ENCODE data around the gene MFSD11.
A peak's percentile ranks its signal among the peaks of the same experiment; 100 is the strongest.
"Not testable (repeated sequence)": the region's sequence is repeated elsewhere in the genome, so short reads cannot be mapped to it uniquely, and the experiment has no call there.

Gene MFSD11

DNA sequence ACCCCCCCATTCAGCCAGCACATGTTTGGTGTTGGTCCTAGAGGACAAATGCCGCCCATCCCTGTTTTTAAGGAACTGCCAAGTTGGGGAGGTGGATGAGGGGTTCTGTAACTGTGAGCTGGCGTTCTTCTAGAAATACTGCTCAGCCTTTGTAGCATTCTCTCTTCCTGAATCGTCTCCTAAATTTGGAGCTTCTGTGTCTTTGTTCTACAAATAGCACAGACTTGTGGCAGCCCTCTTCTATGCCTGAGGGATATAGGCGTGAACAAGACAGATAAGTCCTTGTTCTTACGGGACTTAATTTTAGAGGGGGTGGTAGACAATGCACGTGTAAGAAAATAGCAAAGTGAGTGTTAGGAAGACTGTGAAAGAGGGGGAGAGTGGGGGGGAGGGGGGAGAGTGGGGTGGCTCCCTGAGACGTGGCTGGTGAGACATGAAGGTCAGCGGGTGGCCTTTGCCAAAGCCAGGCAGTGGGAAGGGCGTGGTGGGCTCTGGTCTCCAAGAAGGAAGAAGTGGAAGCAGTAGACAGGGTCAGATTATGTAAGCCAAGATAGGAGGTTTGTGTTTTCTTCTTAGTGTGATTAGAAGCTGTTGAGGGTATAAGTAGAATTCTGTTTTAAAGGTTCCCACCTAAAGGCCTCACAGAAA, 9.9 kb downstream of the MFSD11 start:
- no peak for DNase-seq (ENCODE audit: low read depth)

DNA sequence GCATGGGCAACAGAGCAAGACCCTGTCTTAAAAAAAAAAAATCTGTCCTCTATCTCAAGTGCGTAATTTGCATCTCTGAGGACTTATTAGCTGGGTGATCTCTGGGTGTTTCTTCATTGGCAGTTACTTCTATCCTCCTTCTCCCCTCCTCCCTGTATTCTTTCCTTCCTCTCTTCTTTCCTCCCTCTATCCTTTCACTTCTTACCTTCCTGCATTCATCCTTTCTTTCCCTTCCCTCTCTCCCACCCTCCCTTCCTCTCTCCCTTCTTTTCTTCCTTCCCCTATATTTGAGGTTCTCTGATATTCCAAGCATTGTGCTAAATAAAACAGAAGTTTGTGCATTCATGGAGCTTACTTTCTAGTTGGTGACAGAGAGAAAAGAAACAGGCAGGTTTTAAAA, 10.7 kb downstream of the MFSD11 start:
- no peak for DNase-seq (ENCODE audit: low read depth)

DNA sequence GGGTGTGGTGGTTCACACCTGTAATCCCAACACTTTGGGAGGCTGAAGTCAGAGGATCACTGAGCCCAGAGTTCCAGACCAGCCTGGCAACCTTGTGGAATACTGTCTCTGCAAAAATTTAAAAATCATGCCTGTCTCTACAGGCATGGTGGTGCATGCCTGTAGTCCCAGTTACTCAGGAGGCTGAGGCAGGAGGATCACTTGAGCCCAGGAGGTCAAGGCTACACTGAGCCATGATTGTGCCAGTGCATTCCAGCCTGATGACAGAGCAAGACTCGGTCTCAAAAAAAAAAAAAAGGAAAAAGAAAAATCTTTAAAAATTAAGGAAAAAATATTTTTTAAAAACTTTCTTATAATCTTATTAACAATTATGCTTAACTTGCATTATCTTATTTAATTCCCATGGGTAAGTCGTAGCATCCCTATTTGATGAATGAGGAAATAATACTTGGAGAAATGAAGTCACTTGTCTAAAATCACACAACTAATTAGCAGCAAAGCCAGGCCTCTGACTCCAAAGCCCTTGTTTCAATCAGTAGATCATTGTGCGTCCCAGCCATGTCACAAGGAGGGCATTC, 13.6 kb downstream of the MFSD11 start:
- no peak for DNase-seq (ENCODE audit: low read depth)

DNA sequence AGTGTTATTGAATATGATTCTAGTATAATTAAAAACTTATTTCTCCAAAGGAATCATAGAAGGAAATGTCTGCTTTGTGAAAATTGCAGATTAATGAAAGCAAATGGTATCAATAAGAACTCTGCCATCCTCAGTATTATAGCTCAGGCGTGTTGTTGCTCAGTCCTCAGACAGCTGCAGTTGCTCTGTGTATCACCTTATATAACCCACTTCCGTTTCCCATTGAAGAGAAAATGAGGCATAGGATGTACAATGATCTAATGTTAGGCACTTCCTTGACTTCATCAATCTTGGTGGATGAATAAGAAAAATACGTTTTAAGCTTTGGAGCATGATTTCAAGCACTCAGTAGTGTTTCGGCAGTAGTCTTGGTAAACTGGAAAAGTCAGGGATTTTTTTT, 14.1 kb downstream of the MFSD11 start:
- no peak for DNase-seq (ENCODE audit: low read depth)

DNA sequence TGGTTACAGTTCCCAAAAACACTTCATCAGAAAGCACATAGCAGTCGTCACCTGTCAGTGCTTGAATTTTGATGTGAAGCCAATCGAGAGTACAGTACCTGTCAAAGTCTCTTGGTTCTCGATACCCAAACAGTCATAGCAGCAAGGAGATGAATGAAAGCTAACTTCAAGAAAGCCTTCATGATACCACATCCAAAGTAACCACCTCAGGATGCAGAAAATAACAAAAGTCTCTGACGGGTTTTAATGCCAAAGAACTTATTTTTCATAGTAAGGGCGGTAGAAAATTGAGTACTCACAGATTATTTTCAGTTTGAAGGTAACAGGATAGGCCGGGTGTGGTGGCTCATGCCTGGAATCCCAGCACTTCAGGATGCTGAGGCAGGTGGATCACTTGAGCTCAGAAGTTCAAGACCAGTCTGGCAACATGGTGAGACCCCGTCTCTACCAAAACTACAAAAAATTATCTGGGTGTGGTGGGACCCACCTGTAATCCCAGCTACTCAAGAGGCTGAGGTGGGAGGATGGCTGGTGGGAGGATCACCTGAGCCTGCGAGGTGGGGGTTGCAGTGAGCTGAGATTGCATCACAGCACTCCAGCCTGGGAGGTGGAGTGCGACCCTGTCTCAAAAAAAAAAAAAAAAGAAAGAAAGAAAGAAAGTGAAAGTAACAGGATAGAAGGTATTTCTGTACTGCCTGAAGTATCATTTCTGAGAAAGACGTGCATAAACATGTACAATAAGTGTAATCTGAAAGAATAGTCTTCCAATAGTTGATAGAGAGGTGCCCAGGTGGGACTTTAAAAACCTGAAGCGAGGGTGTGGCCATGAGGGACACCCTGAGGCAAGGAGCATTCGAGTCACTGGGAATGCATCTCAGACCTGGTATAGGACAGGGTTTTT, 15.4 kb downstream of the MFSD11 start:
- DNase-seq (ENCODE audit: low read depth), result no peak

DNA sequence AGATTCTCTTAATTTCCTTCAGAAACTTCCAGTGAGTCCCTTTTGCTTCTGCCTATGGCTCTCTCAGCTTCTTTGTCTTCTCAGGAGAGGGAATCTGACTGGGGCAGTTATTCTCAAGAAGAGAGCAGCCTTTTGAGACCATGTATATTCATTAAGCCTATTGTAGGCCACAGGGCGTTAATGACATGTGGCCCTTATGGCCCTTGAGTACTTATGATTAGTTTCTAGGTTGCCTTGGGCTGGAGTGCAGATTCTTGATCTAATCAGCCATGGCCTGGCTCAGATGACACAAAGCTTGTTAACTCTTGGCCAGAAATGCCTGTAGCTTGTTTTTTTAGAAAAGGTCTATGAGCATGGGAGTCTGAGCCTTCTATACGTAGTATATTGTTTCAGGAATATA, 17.4 kb downstream of the MFSD11 start:
- DNase-seq (ENCODE audit: low read depth), result no peak

DNA sequence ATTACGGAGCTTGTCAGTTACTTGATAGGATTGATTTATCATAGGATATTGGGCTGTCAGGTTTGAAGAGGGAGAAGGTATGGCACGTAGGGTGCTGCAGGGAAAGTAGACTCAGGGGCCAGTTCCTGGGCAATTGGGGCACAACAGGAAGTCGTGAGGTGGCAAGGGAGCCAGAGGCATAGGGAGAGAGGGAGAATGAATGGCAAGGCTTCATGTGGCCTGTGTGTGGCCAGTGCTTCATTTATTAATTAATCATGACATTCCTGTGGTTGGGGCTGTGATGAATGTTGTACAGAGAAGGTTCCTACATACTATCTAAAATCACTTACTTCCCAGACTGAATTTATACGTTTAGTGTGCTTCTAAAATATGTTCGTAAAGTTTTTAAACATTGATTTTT, 19.3 kb downstream of the MFSD11 start:
- DNase-seq (ENCODE audit: low read depth), result no peak

DNA sequence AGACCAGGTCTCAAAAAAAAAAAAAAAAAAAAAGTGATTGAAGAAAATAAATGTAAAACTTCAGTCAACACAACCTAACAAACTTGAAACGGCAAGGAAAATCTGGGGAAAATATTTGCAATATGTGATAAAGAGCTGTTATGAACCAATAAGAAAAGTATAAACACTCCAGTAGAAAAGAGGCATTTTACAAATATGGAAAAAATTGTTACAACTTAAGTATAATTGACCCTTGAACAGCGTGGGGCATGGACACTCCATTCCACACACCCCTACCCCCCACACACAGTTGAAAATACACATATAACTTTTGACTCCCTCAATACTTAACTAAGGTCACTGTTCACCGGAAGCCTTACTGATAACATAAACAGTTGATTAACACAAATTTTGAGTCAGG, 20.7 kb downstream of the MFSD11 start:
- no peak for DNase-seq (ENCODE audit: low read depth)

DNA sequence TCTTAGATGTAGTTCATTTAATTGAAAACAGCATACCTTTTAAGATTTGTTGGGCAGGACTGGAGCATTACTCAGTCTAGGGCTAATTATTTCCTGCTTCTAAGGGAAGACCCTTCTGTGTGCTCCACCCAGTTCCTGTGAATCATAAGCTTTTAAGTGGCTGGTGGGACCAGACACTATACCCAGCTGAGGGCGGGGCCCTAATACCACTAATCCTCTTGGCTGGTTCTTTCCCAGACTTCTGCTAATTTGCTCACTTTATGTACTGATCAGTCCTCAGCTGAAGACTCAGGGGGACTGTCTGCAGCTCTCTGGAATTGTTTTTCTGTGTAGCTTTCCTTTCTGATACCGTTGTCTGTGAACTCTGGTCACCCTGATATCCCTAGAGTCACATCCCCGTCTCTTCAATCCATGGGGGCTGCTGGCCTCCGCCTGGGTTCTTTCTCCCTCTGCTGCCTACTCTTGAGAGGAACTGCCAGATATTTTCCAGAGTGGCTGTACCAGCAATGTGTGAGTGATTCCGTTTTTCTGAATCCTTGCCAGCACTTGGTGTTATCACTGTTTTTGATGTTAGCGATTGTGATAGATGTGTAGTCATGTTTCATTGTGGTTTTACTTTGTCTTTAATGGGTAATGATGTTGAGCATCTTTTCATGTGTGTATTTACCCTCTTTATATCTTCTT, 35.1 kb downstream of the MFSD11 start:
- peak; percentile 95 for DNase-seq (ENCODE audit: low read depth)

DNA sequence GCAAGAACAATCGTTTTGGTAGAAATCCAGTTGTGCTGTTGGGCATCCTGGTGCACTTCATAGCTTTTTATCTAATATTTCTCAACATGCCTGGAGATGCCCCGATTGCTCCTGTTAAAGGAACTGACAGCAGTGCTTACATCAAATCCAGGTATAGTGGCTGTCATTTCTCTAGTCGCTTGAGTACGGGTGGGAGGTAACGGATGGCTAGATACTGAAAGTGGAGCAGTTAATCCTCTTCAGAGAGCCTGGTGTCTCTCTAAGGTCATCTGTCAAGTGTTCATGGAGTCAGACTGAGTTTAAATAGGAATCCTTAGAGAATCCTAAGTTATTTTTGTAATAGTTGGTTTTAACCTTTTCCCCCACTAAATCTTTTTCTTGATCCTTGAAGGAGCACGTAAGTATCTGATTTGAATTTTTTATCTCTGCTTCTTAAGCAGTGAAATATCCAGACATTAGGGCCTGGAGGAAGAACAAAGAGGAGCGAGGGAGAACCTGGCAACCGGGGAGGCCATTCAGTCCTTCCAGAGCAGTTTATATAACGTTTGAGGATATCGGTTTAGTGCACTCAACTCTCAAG, 37.2 kb downstream of the MFSD11 start:
- no peak for DNase-seq (ENCODE audit: low read depth)

DNA sequence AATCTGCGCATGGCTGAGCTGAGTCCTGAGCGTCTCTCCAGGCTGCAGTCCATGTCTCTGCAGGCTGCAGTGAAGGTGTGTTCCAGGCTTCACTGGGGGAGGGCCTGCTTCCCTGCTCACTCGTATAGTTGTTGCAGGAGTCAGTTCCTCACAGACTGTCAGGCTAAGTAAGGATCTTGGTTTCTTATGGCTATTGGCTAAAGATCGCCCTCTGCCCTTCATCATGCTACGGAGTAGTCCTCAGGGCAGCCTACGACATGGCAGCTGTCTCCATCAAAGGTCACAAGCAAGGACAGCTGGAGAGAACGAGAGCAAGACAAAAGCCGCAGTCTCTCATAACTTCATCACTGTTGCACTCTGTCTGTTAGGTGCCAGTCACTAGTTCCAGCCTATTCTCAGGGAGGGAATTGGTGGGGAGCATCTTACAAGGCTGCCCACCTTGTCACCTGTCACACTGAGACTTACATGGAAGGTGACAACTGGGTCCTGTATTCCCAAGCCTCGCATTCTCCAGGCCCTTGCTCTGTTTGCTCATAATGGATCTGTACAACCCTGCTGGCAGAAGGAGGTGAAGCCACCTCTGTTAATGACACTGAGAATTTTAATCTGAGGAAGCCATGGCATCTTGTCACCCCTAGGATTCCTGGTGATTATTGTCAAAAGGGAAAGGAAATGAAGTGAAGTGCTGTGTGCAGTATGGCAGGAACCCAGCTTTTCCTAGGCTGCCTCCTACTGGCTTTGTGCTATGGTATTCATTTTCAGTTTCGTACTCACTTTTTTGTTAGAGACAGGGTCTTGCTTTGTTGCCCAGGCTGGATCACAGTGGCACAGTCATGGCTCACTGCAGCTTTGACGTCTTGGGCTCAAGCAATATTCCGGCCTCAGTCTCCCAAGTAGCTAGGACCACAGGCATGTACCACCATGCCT, 43.4 kb downstream of the MFSD11 start:
- no peak for DNase-seq (ENCODE audit: low read depth)

DNA sequence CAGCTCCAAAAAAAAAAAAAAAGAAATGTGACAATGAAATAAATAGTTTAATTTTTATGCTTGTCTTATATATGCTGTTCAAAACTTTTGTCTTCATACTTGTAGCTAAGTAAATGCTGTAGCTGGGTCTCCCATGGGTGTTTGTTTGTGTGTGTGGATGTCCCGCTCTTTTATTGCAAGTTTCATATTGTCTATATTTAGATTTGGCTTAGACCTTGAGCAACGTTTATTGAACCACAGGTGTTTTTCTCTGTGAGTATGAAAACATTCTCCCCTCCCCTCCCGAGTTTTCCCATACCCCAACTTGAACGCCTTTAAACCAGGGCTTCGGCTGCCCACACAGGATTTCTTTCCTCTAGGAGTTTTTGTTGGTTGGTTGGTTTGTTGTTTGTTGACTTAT, 45.2 kb downstream of the MFSD11 start:
- DNase-seq (ENCODE audit: low read depth), result no peak

DNA sequence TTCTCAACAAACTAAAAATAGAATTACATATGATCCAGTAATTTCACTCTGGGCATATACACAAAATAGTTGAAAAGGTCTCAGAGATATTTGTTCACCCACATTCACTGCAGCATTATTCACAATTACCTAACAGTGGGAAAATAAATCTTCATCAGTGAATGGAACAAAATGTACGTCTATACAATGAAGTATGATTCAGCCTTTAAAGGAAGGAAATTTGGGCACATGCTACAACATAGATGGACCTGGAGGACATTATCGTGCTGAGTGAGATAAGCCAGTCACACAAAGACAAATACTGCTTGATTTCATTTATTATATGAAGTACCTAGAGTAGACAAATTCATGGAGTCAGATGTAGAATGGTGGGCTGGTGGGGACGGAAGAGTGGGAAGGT, 47.0 kb downstream of the MFSD11 start:
- DNase-seq (ENCODE audit: low read depth), result no peak

DNA sequence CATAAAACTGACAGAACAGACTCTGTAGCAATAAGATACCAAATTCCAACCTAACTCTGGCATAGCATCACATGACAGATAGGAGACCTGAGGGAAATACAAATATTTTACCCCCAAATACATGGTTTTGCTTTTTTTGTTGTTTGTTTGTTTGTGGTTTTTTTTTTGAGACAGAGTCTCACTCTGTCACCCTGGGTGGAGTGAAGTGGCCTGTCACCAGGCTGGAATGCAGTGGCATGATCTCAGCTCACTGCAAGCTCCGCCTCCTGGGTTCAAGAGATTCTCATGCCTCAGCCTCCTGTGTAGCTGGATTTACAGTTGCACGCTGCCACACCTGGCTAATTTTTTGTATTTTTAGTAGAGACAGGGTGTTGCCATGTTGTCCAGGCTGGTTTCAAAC, 49.9 kb downstream of the MFSD11 start:
- not testable (repeated sequence) for DNase-seq (ENCODE audit: low read depth)

DNA sequence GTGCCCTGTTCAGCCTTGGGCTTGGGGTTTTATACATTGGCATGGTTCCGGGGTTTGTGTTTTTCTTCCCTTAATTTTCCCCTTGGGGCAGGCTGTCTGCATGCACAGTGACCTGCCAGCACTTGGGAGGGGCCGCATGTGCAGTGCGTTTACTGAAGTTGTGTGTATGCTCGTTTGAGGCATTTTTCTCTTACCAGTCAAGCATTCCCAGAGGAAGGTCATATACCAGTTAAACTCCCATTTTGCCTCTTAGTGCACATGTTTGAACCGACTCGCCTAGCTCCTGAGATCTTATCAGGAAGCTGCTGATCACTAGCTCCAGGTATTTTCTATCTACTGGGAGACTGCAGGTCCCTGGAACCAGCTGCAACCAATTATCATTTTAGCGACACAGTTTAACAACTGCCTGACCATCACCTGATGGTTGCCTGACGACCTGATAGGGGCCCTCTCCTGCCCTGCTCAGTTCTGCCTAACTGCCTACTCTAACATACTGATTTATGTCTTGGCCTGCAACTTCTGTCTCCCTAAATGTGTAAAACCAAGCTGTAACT, 51.4 kb downstream of the MFSD11 start:
- DNase-seq (ENCODE audit: low read depth), result no peak

DNA sequence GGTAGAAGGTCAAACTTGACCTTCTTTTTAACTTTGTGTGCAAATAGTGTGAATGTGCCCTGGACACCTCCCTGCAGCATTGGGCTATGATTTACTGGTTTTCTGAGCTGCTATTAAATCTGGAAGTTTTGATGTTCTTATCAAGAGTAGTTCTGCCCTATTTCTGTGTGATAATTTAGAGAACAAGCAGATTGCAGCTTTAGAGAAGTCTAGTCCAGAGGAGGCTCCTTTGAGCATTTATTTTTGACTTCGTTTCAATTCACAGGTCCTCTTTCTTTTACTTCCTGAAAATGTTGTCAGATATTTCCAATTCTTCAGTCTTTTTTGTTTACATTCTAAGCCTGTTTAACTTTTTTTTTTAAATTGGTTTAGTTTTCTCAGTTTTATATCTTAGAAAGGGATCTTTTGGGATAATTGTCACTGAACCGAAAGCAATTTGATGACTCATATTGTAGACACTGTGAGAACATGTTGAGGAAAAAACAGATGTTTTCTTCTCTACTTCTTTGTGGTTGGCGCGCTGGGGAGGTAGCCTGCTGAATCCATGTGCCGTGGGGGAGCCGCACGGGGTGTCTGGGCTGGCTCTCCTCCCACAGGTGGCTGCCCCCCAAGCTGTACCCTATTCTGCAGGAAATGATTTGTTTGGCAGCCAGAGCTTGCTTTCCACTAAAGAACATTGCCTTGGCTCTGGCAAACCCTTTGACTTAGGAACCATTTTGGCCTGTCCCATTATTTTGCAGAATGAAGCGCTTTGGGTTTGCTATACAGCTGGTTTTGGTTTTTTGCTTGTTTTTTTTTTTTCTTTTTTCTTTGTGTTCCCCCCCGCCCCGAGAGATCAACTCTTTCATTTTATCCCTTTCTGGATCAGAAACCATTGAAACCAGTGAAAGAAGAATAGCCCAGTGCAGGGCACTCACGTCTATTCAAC, 53.4 kb downstream of the MFSD11 start:
- DNase-seq (ENCODE audit: low read depth), result peak; percentile 73

DNA sequence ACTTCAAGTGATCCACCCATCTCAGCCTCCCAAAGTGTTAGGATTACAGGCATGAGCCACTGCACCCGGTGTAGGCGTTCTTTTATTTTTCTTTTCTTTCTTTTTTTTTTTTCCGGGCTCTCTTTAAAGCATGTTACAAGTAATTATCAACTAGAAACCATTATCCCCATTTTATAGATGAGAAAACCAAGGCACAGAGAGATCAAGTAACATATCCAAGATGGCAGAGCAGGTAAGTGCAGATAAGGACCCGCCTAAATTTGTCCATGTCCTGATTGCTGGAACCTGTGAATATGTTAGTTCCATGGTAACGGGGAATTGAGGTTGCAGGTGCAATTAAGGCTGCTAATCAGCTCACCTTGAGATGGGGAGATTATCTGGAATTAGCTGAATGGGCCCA, 54.4 kb downstream of the MFSD11 start:
- no peak for DNase-seq (ENCODE audit: low read depth)

DNA sequence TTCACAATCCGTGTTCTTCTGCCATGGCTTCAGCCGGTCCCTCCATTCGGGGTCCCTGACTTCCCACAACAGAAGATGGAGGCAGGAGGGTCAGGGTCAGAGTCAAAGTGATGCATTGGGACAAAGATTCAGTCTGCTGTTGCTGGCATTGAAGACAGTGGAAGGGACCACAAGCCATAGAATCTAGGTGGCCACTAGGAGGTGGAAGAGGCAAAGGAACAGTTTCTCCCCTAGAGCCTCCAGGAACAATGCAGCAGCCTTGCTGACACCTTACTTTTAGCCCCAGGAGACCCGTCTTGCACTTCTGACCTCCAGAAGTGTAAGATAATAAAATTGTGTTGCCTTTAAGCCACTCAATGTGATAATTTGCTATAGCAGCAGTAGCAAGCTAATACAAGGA, 55.9 kb downstream of the MFSD11 start:
- DNase-seq (ENCODE audit: low read depth), result peak; percentile 31

DNA sequence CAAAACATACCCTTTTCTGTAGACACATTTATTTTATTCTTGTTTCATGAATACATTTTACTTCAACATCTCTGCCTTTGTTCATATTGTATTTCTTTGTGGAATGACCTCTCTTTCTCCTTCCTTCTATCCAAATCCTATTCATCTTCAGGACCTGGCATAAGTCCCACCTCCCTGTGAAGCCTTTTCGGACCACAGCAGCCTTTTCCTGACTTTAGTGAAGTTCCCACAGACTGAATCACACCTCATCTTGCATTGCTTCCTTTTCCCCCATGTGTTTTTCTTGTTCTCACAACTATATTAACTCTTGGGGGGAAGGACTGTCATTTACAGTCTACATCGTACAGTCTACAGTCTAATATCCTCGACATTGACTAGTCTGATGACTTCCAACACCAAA, 58.2 kb downstream of the MFSD11 start:
- DNase-seq (ENCODE audit: low read depth), result no peak

All from iris pigment epithelial cell (primary cell).